Femur (tissue), 1 donor: ENCODE data around the gene ZBTB7C.

Experiments used
- DNase-seq: peaks from one replicate; pipeline ENCODE4 v3.0.0-alpha.2; 2017

The ZBTB7C gene

DNA sequence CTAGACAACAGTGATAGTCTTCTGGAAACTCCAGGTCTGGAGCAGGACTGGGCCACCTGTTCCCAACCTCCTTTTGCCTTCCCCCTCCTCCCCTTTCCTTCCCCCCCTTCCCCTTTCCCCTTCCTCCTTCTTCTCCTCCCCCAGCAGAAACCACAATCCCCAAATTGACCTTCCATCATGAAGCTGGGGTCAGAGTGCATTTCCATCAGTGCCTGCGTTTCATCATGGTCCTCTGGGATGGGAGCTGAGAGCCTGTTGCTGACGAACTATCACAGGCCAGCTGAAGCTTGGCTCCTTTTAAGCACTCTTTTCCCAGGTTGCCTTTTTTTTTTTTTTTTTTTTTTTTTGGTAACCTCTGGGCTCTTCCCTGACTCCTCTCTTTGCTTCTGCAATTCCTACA, 426.1 kb downstream of the ZBTB7C start:
- no peak for DNase-seq

DNA sequence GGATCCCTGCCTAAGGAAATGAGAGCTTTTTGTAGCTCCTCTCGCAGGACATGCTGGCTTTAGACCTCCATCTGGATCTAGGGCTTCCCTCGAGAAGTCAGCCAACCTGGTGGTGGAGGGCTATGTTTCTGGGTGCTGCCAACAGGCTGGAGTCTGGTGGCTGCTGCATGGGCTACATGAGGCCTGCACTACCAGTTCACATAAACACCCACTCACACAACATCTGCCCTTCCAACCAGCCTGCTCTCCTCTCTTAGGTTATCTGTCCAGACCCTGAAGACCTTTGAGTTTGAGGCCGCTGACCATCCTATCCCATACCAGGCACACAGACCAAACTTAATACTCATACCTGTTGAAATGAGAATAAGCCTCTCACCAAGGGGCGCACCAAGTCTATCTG, 427.4 kb downstream of the ZBTB7C start:
- DNase-seq: no peak

- DNase-seq: no peak
These were observed 427.9 kb downstream of the ZBTB7C start for GRCh38 chr18:47981320-47981719.

GRCh38 chr18:47979611-47980200, 429.5 kb downstream of the ZBTB7C start:
- DNase-seq: no peak

GRCh38 chr18:47978603-47979002, 430.6 kb downstream of the ZBTB7C start:
- DNase-seq: no peak

- no peak for DNase-seq
These were observed 431.0 kb downstream of the ZBTB7C start for GRCh38 chr18:47978141-47978540.
